HG02840 (cell line): ENCODE results near the gene DCUN1D3.
"Not testable (repeated sequence)": the region's sequence is repeated elsewhere in the genome, so short reads cannot be mapped to it uniquely, and the experiment has no call there.

Source experiments
- ATAC-seq: cut with Tn5 transposase; IDR thresholded peaks from one replicate; pipeline ENCODE4 v1.9.1; 2021; ENCODE audit warnings: mild to moderate bottlenecking, moderate library complexity, moderate number of reproducible peaks; ENCODE audit not compliant: unreplicated experiment, low FRiP score

Gene DCUN1D3

DNA sequence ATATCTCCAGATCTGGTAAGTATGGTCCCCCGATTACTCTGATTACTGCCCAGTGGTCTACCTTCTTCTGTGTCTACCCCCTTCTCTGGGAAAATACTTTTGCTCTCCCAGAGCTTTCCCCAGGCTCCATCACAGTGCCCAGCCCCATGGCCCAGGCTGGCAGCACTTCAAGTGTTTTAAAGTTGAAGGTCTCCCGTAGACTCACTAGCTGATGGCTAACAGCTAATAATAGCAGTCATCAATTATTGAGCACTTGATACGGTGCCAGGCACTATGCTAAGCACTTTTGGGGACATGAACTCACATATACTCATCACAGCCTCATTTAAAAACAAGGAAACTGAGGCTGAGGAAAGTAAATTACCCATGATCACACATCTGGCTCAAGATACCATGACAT, 33.4 kb downstream of the DCUN1D3 start:
- no peak for ATAC-seq

DNA sequence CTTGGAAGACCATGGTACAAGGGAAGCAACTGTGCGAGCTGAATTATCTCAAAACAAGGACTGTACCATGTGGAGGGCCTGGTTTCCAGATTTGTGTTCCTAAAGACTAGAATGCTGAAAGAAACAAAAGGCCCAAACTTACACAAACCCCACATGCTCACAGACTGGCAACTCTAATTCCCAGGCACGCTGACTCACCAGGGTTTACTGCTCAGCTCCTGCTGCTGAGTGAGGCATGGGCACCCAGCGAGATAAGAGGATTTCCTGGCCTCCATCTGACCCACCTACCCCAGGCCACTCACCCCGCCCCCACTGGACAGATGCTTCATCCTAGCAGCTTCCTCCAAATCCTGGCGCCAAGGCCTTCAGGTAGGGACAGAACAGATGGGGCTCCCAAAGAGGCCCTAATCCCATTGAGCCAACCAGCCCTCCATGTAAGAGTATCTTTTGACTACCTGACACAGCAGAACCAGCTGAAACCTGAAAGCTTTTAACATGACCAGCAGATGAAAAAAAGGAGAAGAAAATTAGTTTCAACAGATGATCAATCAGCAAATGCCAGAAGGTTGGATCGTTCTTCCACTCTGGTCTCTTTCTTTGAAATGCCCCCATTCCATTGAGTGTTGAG, 33.9 kb downstream of the DCUN1D3 start:
- ATAC-seq = no peak

DNA sequence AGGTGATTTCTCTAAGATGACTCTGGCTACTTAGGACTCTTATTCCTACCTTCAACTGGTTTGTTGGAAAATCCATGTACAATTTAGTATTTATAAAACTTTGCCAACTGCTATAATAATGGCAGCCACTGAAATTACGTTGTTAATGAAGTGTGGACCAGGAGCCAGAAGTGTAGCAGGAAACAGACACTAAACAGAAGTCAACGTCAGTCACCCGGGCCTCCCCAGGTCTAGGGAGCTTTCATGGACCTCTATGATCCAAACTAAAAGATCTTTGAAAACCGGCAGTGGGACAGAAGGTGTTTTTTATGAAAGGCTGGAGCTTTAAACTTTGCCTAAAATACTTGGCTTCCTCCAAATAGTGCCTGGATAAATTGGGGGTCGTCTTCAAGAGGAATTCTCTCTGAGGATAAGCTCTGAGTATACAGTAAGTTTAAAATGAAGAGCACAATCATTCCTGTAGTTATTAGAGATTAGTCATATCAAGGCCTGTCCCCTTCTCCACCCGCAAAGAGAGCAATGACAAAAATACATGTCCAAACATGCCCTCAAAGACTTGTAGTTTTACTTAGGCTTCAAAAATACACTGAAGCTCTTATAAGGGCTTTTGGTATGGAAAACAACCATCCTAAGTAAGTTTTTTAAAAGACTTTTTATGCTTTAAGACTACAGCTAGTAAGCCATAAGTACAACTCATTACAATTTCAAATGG, 34.6 kb downstream of the DCUN1D3 start:
- ATAC-seq = no peak

DNA sequence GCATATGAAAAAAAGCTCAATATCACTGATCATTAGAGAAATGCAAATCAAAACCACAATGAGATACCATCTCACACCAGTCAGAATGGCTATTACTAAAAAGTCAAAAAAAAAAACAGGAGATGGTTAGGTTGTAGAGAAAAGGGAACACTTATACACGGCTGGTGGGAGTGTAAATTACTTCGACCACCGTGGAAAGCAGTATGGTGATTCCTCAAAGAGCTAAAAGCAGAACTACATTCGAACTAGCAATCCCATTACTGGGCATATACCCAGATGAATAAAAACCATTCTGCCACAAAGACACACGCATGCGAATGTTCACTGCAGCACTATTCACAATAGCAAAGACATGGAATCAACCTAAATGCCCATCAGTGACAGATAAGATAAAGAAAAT, 35.8 kb downstream of the DCUN1D3 start:
- ATAC-seq = not testable (repeated sequence)

DNA sequence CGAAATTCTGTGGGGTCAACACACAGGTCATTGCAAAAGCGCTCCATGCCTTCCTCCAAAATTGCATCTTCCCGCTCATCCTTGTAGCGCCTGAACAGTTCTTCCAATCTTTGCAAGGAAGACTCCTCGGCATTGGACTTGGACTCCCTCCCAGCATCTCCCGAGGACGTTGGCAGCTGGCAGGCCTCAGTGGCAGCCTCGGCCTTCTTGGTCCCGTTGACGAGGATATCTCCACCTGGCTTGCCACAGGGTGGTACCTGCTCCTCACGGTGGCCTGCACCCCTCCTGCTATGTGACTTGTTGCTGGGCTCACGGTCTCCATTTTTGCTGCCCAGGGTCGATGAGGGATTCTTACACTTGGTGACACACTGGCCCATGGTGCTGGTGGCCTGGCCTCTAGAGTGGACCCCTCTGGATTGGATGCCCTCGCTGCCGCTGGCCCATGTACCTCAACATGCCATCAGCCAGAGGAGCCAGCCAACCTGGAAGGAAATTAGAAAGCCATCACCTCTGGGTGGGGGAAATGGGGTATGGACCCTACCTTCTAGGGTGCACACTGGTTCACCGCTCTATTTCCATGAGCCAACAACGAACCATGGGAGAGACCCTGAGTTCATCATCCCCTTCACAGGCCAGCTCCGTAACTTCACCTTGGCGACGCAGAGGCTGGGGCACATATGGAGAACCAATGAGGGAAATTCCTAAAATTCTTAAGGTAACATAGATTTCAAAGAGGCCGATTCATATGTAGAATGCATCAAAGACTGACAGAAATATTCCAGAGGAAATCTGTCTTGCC, 37.8 kb downstream of the DCUN1D3 start:
- ATAC-seq = no peak

DNA sequence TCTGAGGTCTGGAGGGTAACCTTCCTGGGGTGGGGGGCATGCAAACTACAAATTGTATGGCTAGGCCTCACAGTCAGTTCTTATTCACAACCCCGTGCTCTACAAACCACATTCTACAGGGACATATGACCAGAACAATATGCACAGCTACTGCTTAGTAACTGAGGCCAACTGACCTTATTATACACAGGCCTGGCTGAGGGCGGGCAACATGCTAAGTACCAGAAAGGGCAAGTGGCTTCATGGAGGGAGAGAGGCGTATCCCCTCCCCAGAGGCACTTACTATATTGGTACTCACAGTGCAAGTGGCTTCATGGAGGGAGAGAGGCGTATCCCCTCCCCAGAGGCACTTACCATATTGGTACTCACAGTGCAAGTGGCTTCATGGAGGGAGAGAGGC, 39.2 kb downstream of the DCUN1D3 start:
- ATAC-seq = not testable (repeated sequence)

DNA sequence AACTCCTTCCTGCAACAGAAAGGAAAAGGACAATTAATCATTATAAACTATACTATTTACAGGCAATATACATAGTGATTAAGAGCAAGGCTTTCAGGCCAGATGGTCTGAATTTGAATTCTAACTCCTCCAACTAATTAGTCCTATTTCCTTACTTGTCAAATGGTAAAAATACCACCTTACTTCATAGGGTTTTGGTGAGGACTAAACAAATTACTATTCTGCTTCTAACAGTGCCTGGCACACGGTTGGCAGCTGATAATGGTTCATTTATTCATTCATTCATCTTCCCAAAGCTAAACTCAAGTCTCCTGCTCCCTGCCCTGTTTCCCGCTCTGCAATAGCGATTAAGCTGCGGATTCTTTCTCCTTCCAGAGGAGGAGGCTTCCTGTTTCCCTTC, 39.8 kb downstream of the DCUN1D3 start:
- ATAC-seq = no peak

DNA sequence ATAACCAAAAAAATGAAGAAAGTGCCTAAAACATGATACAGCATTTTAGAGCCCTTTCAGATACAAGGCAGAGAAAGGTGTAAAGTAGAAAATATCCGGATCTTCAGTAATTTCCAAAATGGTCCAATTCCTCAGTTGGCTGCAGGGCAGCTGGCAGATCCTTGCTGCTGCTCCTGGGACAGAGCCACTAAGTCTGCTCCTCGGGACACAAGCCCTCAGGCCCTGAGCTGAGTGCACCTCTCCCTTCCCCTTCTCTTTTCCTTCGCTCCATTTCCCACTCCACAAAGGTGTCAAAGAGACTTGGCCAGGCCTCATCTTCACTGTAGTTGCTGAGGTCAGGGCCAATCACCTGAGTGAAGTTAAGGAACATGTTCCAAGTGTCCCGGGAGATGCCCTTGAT, 40.5 kb downstream of the DCUN1D3 start:
- ATAC-seq = no peak

DNA sequence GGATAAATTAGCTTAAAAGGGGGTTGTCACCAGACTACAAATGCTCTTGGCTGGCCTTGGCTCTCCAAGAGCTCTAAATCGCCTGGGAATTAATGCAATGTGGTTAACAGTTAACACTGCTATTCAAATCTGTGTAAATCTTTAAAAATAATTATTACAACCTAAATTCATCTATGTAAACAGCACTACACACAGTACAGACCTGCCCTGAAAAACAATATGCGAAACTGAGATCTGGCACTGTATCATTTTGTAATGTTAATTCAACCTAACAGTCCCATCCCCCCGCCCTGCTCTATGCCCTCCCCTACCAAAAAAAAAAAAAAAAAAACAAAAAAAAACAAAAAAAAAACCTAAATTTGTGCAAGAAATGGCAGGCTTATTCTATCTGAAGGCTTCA, 40.9 kb downstream of the DCUN1D3 start:
- no peak for ATAC-seq

DNA sequence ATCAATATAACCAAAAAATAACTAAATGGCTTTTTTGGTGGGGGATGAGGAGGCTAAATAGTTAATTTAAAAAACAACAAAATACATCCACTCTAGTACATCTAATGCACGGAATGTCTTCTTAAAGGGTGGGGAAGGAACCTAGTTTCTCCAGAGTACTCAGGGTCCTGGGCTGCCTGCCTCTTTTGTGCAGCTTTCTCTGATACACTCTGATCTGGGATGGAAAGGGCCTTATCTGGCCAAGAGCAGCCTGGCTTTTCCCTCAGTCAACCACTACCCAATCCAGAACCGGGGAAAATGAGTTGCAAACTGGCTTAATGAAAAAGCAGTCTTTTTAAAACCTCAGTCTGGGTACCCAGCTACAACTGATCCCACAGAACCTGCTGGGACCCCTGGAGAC, 42.9 kb downstream of the DCUN1D3 start:
- ATAC-seq = no peak

DNA sequence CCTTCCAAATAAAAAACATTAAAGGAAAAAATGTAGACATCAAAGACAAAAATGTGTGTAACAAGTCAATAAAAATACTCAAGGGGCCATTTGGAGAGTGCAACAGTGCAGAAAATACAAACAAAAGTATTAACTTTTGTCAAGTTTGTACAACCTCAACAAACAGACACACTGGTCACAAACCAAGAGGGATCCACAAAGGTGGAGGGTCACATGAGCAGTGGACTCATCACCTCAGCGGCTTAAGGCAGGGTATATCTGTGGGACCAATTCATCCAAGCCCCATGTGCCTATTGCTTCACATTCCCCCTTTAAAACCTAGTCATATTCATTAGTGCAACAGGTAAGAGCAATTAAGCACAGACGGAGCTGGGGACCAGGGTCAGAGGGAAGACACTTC, 45.2 kb downstream of the DCUN1D3 start:
- ATAC-seq = no peak

DNA sequence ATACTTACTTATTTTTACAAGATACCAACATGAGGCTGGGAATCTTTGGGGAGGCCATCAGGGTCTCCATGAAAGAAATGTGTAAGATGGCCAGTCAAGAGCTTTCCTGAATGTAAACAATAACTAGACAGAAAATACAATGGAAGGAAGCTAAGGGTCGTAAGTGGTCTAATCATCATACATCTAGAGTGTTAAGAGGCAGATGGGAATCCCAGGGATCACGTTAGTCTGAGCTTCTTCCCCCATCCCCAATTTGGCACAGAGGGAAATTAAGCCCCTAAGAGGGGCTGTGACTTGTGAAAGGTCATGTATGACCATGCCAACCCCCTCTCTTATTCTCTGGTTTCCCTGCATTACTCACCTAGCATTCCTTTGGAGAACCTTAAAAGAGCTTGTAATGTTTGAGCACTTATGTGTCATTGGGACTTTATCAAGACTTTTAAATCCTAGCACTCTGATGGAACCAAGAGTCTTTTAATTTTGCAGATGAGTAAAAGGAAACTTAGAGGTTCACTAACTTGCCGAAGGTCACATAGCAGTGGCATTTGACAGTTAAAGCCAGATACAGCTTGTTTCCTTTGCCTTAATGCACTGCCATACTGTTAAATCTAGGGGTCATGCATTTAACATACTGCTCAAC, 46.1 kb downstream of the DCUN1D3 start:
- no peak for ATAC-seq

DNA sequence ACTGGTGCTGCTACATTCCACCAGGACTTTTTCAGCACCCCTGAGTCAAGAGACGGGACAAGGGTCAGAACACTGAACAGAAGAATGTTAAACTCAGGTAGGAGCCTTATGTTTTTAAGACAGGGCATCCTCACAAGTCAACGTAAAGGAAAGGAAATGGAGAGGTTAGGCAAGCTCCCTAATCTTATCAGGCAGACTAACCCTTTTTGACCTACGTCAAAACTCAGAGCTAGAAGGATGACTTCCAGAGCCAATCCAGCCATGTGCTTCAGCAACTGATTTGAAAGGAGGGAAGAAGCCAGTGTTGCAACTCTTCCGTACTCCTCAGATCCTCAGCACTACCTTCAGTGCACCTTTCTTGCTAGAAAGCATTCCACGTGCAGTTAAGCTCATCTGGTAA, 47.0 kb downstream of the DCUN1D3 start:
- no peak for ATAC-seq

DNA sequence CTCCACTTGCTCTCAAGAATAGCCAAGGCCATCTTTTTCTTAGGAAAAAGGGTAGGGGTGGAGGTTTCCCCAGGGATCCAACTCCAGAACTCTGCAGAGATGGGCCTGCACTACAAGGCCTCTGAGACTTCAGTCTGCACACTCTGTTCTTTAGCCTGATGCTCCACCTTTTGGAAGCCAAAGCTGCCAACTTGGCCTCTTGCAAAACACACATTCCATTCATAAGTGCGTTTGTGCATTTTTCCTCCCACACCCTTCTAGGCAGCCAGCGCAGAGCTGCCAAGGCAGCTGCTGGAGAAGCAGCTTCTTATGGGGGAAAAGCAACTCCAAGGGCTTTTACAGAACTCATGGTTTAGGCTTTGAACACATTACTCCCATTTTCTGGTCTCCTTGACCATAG, 48.6 kb downstream of the DCUN1D3 start:
- no peak for ATAC-seq

DNA sequence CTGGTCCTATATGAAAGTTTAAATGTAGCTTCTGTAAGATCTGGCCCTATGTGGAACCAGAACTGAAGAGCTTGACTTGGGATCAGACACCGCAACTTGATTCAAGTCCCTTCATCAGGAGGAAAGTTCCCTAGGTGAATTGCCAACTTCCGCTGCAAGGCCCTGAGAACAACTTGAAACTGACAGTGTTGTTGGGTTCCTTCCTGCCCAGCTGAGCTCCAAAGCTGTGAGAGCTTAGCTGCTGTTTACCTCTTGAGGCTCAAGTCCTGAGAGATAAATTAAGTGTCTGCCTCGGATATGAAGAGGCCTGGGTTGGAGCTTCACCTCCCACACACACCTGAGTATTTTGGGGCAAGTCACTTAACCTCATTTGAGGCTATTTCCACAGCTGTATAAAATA, 49.2 kb downstream of the DCUN1D3 start:
- no peak for ATAC-seq

DNA sequence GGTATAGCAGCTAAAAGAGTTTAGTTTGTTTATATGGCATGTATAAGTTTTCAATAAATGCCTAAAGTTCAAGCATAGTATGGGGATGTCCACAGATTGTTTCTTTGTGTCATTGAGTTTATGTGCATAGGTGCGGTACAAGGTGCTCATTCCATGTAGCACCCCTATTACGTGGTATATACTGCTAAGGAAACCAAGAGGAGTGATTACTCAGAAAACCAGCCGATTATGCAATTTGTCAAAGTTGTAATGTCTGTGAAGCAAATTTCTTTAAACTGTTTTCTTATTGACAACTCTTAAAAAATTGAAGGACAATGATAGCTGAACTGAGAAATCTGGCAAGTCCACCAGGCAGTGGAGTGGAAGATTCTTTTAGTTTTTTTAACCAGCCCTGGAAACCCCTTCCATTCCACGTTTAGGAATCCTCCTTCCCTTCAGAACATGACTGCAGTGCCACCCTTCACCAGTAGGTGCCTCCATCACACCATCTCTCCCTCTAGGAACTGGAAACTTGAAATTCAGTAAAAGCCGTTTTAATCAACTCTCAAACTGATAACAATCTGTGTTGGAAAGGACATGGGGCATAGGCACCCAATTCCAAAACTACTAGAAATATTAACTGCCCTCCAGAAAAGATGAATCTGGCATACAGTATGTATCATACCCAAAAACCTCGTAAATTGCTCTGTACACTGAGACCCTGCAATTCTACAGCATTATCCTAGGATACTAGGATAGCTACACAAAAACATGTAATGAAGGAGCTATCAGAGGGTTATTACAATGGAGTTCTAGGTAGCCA, 50.4 kb downstream of the DCUN1D3 start:
- ATAC-seq = no peak

DNA sequence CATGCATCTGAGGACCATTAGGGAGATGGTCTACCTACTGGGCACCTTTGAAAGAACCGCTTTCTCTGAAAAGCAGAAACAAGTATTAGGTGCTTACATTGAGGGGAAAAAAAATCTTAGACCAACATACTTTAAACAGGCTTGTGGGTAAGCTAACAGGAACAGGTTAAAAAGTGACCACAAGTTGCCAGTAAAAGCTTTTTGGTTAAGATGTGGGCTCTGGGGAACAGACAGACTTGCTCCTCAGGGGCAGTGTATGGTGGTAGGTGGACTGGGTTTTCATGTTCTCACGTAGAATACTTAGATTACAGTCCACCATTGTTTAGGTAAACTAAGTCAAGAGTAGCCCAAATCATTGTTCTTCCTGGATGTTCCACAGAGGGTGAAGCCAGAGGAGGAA, 52.6 kb downstream of the DCUN1D3 start:
- no peak for ATAC-seq

DNA sequence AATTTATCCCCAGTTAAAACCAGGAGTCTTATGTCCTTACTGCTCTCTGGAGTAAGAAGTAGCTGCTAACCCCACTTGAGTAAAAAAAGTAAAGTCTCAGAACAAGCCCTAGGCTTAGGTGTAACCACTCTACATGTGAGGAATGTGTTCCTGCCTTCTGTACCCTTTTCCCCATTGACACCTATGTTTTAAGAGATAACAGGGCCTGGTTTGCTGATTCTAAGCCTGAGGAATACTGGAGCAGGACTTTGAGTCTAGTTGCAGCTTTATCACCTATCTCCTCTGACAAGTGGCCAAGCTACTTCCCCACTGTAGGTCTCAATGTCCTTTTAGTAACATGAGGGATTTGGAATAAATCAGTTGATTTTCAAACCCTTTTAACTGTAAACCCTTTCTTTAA, 53.6 kb downstream of the DCUN1D3 start:
- no peak for ATAC-seq

DNA sequence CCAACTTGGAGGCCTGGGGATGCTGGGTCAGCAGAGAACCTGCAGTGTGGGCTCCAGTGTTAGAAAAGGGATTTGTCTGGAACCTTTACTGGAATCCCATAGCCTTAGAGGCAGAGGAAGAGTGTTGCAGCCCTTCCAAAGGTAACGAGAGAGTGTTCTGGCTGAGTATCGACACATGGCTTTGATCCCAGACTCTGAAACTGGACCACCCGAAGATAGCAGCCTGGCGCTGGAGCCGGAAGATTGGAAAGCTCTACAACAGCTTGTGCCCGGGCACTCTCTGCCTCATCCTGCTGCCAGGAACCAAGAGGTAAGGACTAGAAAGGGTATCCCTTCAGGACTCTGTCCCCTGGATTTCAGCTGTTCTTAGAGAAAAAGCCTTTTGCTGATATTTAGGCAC, 54.1 kb downstream of the DCUN1D3 start:
- no peak for ATAC-seq

DNA sequence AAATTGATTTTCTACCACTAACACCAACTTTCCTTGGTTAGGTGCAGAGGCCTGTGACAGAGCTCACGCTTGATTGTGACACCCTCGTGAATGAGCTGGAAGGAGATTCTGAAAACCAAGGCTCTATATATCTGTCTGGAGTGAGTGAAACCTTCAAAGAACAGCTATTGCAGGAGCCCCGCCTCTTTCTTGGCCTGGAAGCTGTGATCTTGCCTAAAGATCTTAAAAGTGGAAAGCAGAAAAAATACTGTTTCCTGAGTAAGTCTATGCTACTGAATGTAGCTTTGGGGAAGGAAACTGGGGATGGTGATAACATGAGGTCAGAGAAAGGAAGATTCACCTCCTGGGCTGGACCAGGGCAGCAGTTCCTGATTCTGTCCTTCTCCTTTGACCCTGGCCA, 55.6 kb downstream of the DCUN1D3 start:
- no peak for ATAC-seq
